NOMO-1 (cell line): Measurements from ENCODE around the gene ACTR5.

Source experiments
- DNase-seq, 2 experiments: peaks; one replicate each; lab custom pipeline; 2025; ENCODE audit not compliant: unreplicated experiment in 2 of 2; lab: John Stamatoyannopoulos, UW

The ACTR5 gene

GRCh38 chr20:38748097-38748860 is at the start of gene ACTR5:
Gene ACTR5 (plus strand): TSS chr20:38748460. CDS start chr20:38748479, 19 bp downstream.
- peak; percentile 95 to 96 for DNase-seq

DNA sequence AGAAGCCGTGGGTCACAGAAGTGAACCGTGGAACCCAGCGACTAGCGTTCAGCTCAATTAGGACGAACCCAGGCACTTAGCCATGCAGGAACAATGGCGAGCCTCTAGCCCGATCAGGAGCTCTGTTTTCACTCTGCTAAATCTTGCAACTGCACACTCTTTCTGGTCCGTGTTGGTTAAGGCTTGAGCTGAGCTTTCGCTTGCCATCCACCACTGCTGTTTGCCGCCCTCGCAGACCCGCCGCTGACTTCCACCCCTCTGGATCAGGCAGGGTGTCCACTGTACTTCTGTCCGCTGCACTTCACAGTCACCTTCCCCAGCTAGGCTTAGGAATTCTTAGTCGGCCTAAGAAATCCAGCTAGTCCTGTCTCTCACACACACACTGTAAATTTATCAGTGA is 49.7 kb upstream of the ACTR5 start:
- DNase-seq: no peak

GRCh38 chr20:38700141-38700540 is 48.1 kb upstream of the ACTR5 start:
- no peak for DNase-seq

- DNase-seq: no peak
Measured at GRCh38 chr20:38700926-38701325, 47.3 kb upstream of the ACTR5 start.

- no peak for DNase-seq
Measured at GRCh38 chr20:38703526-38703925, 44.7 kb upstream of the ACTR5 start.

DNA sequence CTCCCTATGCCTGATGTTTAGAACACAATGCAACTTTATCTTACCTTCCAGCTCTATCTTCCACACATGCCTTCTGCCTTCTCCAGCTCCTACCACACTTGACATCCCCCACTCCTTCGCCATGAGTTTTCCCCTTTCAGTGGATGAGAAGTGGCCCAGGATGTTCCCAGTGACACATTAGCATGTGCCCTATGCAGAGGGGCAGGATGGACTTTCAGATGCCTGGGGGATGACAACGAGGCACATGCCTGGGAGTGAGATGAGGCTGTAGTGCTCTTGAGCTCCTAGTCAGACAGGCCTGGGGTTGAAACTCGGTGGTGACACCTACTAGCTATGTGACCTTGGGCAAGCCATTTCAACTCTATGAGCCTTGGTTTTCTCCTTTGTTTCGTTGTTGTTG is 44.1 kb upstream of the ACTR5 start:
- DNase-seq: no peak

GRCh38 chr20:38706509-38706908 is 41.8 kb upstream of the ACTR5 start:
- no peak for DNase-seq

GRCh38 chr20:38714308-38714707 is 34.0 kb upstream of the ACTR5 start:
- DNase-seq: no peak

- DNase-seq: no peak
Measured at GRCh38 chr20:38715646-38716045, 32.6 kb upstream of the ACTR5 start.

- DNase-seq: no peak
Measured at GRCh38 chr20:38722683-38723016, 25.6 kb upstream of the ACTR5 start.

GRCh38 chr20:38723017-38723847 is 25.0 kb upstream of the ACTR5 start:
- no peak for DNase-seq

- DNase-seq: no peak
Measured at GRCh38 chr20:38723848-38724625, 24.2 kb upstream of the ACTR5 start, which contains the start of gene SLC32A1. Gene SLC32A1 (plus strand): TSS chr20:38724486. CDS start chr20:38724725, 239 bp downstream.

DNA sequence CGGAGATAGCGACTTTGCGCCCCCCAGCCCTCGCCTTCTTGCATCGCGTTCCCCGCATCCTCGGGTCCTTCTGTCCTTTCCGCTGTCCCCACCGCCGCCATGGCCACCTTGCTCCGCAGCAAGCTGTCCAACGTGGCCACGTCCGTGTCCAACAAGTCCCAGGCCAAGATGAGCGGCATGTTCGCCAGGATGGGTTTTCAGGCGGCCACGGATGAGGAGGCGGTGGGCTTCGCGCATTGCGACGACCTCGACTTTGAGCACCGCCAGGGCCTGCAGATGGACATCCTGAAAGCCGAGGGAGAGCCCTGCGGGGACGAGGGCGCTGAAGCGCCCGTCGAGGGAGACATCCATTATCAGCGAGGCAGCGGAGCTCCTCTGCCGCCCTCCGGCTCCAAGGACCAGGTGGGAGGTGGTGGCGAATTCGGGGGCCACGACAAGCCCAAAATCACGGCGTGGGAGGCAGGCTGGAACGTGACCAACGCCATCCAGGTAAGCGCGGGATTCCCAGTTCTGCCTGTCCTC is 23.6 kb upstream of the ACTR5 start:
- DNase-seq: no peak

DNA sequence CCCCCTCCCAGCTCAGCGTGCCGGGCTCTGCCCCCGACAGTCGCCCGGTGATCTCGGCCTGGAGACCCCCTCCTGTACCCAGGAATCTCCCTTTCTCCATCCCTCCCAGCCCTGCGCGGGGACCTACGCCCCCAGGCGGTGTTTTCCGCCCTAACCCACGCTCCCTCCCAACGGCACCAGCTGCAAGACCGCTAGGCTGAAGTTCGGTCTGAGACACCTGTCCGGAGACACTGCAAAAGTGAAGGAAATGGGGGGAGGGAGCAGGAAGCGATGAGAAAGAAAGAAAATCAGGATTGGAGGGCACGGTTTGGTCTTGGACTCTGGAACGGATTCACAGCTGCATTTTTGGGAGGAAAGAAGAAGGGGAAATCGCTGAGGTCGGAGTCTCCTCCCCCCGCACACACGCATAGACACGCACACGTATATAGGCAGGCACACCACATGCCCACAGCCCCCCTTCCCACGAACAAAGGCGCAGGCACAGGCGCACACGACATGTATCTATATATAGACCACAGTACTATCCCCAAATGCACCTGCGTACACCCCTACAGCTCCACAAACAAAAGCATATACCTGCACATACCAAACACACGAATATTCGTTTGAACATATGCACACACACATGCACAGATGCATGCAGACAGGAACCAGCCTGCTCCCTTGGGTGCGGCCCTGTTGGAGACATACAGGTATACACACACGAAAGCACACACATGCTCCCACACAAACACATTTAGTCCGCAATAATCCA is 22.9 kb upstream of the ACTR5 start:
- no peak for DNase-seq

DNA sequence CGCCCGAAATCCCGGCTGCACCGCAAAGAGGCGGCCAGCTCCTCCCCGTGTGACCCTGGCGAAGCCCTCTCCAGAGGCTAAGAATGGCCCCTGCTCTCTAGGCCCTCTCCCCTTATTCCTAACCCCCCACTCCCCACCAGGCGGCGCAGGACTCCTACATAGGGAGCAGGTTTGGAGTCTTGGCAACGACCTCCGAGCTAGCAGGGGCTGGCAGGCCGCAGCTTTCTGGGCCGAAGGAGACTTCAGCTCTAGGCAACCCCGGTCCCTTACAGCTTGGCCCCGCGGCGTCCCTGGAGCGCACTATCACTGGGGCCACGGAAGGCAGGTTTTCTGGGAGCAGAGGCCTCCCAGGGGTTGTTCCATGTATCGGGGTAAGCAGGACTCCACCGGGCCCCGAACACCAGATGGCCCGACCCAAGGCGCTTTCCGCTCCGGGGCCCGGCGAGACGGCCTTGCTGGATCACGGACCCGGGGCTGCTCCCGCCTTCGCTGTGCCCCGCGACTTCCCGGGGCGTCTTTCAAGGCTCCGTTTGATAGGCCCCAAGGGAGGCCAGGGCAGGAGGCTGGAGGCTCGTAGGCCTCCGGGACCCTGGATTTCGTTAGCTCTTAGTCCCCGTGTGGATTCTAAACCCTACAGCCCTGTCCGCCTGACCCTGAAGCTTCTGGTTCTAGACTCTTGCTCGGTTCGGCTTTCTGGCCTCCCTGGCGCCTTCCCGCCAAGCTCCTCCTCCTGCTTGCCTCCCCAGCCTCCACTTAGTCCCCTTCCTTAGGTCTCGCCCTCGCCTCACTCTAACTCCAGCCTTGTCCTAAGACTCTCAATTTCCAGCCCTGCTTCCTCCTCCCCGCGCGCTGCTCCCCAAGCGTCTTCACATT is 22.1 kb upstream of the ACTR5 start:
- DNase-seq: no peak

GRCh38 chr20:38726804-38727606 is 21.3 kb upstream of the ACTR5 start:
- DNase-seq: no peak

DNA sequence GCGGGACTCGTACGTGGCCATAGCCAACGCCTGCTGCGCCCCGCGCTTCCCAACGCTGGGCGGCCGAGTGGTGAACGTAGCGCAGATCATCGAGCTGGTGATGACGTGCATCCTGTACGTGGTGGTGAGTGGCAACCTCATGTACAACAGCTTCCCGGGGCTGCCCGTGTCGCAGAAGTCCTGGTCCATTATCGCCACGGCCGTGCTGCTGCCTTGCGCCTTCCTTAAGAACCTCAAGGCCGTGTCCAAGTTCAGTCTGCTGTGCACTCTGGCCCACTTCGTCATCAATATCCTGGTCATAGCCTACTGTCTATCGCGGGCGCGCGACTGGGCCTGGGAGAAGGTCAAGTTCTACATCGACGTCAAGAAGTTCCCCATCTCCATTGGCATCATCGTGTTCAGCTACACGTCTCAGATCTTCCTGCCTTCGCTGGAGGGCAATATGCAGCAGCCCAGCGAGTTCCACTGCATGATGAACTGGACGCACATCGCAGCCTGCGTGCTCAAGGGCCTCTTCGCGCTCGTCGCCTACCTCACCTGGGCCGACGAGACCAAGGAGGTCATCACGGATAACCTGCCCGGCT is 20.6 kb upstream of the ACTR5 start:
- DNase-seq: no peak

DNA sequence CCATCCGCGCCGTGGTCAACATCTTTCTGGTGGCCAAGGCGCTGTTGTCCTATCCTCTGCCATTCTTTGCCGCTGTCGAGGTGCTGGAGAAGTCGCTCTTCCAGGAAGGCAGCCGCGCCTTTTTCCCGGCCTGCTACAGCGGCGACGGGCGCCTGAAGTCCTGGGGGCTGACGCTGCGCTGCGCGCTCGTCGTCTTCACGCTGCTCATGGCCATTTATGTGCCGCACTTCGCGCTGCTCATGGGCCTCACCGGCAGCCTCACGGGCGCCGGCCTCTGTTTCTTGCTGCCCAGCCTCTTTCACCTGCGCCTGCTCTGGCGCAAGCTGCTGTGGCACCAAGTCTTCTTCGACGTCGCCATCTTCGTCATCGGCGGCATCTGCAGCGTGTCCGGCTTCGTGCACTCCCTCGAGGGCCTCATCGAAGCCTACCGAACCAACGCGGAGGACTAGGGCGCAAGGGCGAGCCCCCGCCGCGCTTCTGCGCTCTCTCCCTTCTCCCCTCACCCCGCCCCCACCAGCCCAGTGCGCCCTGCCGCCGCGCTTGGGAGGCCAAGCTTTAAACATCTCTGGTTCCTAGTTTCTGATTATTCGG is 20.0 kb upstream of the ACTR5 start:
- DNase-seq: no peak
